H9 (cell line): ENCODE measurements around the gene GNPTAB. TPM values are rescaled to one million over a fixed set of nuclear protein-coding genes. Genes with fewer than 3 reads are reported as not detected.

Source experiments
- DNase-seq: peaks from one replicate; pipeline ENCODE4 v3.0.0-alpha.2; 2017
- H2AFZ ChIP-seq: one replicate; pipeline ENCODE4 v1.6.1; 2013; ENCODE audit warnings: mild to moderate bottlenecking, low read length, control low read depth, moderate library complexity
- H2AK5ac ChIP-seq: 2 replicates; pipeline ENCODE4 v1.6.1; 2013; ENCODE audit warnings: low read length, control low read depth, mixed read lengths; ENCODE audit not compliant: insufficient read length
- H2BK120ac ChIP-seq: one replicate; pipeline ENCODE4 v1.6.1; 2013; ENCODE audit warnings: low read depth, mild to moderate bottlenecking, low read length, control low read depth, inconsistent platforms; ENCODE audit not compliant: poor library complexity, severe bottlenecking
- H2BK12ac ChIP-seq: 2 replicates; pipeline ENCODE4 v1.6.1; 2013; ENCODE audit warnings: low read length, control low read depth, mixed read lengths, low read depth; ENCODE audit not compliant: insufficient read length
- H2BK15ac ChIP-seq: 2 replicates; pipeline ENCODE4 v1.6.1; 2013; ENCODE audit warnings: low read depth, low read length, control low read depth
- H2BK20ac ChIP-seq: one replicate; pipeline ENCODE4 v1.6.1; 2013; ENCODE audit warnings: low read depth, mild to moderate bottlenecking, low read length, control low read depth, inconsistent platforms; ENCODE audit not compliant: poor library complexity, severe bottlenecking
- H2BK5ac ChIP-seq: 2 replicates; pipeline ENCODE4 v1.6.1; 2013; ENCODE audit warnings: low read length, control low read depth, mixed read lengths; ENCODE audit not compliant: insufficient read length
- H3K14ac ChIP-seq: 2 replicates; pipeline ENCODE4 v1.6.1; 2013; ENCODE audit warnings: low read length, control low read depth; ENCODE audit not compliant: insufficient read depth
- H3K18ac ChIP-seq: 2 replicates; pipeline ENCODE4 v1.6.1; 2013; ENCODE audit warnings: low read depth, mild to moderate bottlenecking, mixed read lengths, low read length, control low read depth; ENCODE audit not compliant: insufficient read length
- H3K23ac ChIP-seq: 2 replicates; pipeline ENCODE4 v1.6.1; 2013; ENCODE audit warnings: low read length, control low read depth, mixed read lengths, low read depth; ENCODE audit not compliant: insufficient read length
- H3K23me2 ChIP-seq: 2 replicates; pipeline ENCODE4 v1.6.1; 2013; ENCODE audit warnings: low read depth, mild to moderate bottlenecking, mixed read lengths, low read length, control low read depth; ENCODE audit not compliant: insufficient read length, poor library complexity, severe bottlenecking
- H3K27ac ChIP-seq: 2 replicates; pipeline ENCODE4 v1.5.1; 2013; ENCODE audit warnings: low read length, control low read depth, mixed read lengths, low read depth; ENCODE audit not compliant: insufficient read length
- H3K27me3 ChIP-seq: 2 replicates; pipeline ENCODE4 v1.6.1; 2013; ENCODE audit warnings: low read length, control low read depth, inconsistent platforms; ENCODE audit not compliant: insufficient read depth
- H3K4ac ChIP-seq: 2 replicates; pipeline ENCODE4 v1.6.1; 2013; ENCODE audit warnings: low read depth, mild to moderate bottlenecking, control low read depth, inconsistent platforms, low read length, moderate library complexity
- H3K4me1 ChIP-seq: 2 replicates; pipeline ENCODE4 v1.6.1; 2013; ENCODE audit warnings: low read length, control low read depth, inconsistent platforms; ENCODE audit not compliant: insufficient read depth
- H3K4me2 ChIP-seq: 2 replicates; pipeline ENCODE4 v1.6.1; 2013; ENCODE audit warnings: low read length, control low read depth, mixed read lengths; ENCODE audit not compliant: insufficient read length, insufficient read depth
- H3K56ac ChIP-seq: 2 replicates; pipeline ENCODE4 v1.6.1; 2013; ENCODE audit warnings: low read depth, mild to moderate bottlenecking, mixed read lengths, low read length, control low read depth; ENCODE audit not compliant: insufficient read length
- H3K79me1 ChIP-seq: 2 replicates; pipeline ENCODE4 v1.6.1; 2013; ENCODE audit warnings: low read depth, mild to moderate bottlenecking, moderate library complexity, low read length, control low read depth, inconsistent platforms; ENCODE audit not compliant: insufficient read depth, poor library complexity, severe bottlenecking
- H3K79me2 ChIP-seq: 2 replicates; pipeline ENCODE4 v1.6.1; 2013; ENCODE audit warnings: low read length, control low read depth, inconsistent platforms; ENCODE audit not compliant: insufficient read depth
- H3K9ac ChIP-seq: 2 replicates; pipeline ENCODE4 v1.6.1; 2013; ENCODE audit warnings: low read length, control low read depth, mixed read lengths; ENCODE audit not compliant: insufficient read length; ENCODE audit errors: extremely low read depth
- H3K9me3 ChIP-seq: one replicate; pipeline ENCODE4 v1.6.1; 2013; ENCODE audit warnings: low read depth, low read length, inconsistent platforms; ENCODE audit not compliant: control insufficient read depth
- H3T11ph ChIP-seq: one replicate; pipeline ENCODE4 v1.6.1; 2013; ENCODE audit warnings: mild to moderate bottlenecking, low read length, control low read depth, inconsistent platforms
- H4K20me1 ChIP-seq: one replicate; pipeline ENCODE4 v1.6.1; 2013; ENCODE audit not compliant: control insufficient read depth, insufficient read length, insufficient read depth
- H4K5ac ChIP-seq: 2 replicates; pipeline ENCODE4 v1.6.1; 2013; ENCODE audit warnings: low read depth, mild to moderate bottlenecking, mixed read lengths, low read length, control low read depth; ENCODE audit not compliant: insufficient read length
- H4K8ac ChIP-seq: replicated peaks from 2 replicates; pipeline ENCODE4 v1.6.1; 2013; ENCODE audit warnings: low read length, control low read depth, mixed read lengths, low read depth; ENCODE audit not compliant: insufficient read length
- H4K91ac ChIP-seq: 2 replicates; pipeline ENCODE4 v1.6.1; 2013; ENCODE audit warnings: low read depth, mild to moderate bottlenecking, moderate library complexity, mixed read lengths, low read length, control low read depth; ENCODE audit not compliant: insufficient read length
- H3K27ac Mint-ChIP-seq, 3 experiments: 2 replicates in 2 of 3; 3 replicates in 1 of 3; pipeline ENCODE4 v1.8.0; 2020 to 2021; ENCODE audit warnings: mixed read lengths in 3 of 3, mild to moderate bottlenecking in 1 of 3, moderate library complexity in 1 of 3
- H3K27me3 Mint-ChIP-seq: 2 replicates; pipeline ENCODE4 v1.8.0; 2021; ENCODE audit warnings: low read depth, mild to moderate bottlenecking, moderate library complexity, mixed read lengths
- H3K36me3 Mint-ChIP-seq, 3 experiments: 2 replicates in 2 of 3; 3 replicates in 1 of 3; pipeline ENCODE4 v1.8.0; 2020 to 2021; ENCODE audit warnings: low read depth in 3 of 3, mixed read lengths in 3 of 3; ENCODE audit not compliant: insufficient read depth in 1 of 3
- H3K4me1 Mint-ChIP-seq, 2 experiments: 2 replicates each; pipeline ENCODE4 v1.8.0; 2020; ENCODE audit warnings: mixed read lengths in 2 of 2
- H3K4me3 Mint-ChIP-seq, 2 experiments: 2 replicates in 1 of 2; 3 replicates in 1 of 2; pipeline ENCODE4 v1.8.0; 2020 to 2021; ENCODE audit warnings: mild to moderate bottlenecking in 2 of 2, mixed read lengths in 2 of 2, moderate library complexity in 1 of 2
- H3K9me3 Mint-ChIP-seq, 2 experiments: 2 replicates in 1 of 2; 3 replicates in 1 of 2; pipeline ENCODE4 v1.8.0; 2020; ENCODE audit warnings: mild to moderate bottlenecking in 2 of 2, mixed read lengths in 2 of 2, moderate library complexity in 1 of 2
- CTCF ChIP-seq: fragments of 200-600 bp; sonication (generic); conservative IDR thresholded peaks from 3 replicates; pipeline ENCODE4 v1.8.0; 2021; ENCODE audit warnings: antibody characterized with exemption, mild to moderate bottlenecking
- WGBS: extraction: QIAGEN DNeasy Blood & Tissue Kit; methylation state at CpG from one replicate; pipeline ENCODE4 v1.1.7; 2013; ENCODE audit warnings: missing lambda C conversion rate, low lambda C conversion rate, mixed read lengths; ENCODE audit not compliant: insufficient read length; ENCODE audit errors: extremely low coverage; 5-methylcytosine and 5-hydroxymethylcytosine counted together
- total RNA-seq: library from RNA; stranded (reverse); gene quantifications from 2 replicates; pipeline ENCODE4 v1.2.1, GENCODE V29; 2021

Gene GNPTAB
- total RNA-seq, 1 experiment from 2014 or later, result 44.3 TPM

GRCh38 chr12:101878243-101878821 is 47.6 kb upstream of the GNPTAB start:
- no peak overlapping the region for H4K8ac ChIP-seq
- no peak overlapping the region for H2AFZ ChIP-seq
- no peaks in the 10 kb centered on the region for H3K4me1 ChIP-seq
- Mint-ChIP-seq H3K27ac (no peak overlapping the region), H3K4me1 (peaks cover 11% of the 10 kb centered on the region in 2 experiments), H3K4me3 (peak overlapping the region; percentile 85 to 94), H3K27me3 (peaks cover 16% of the 10 kb centered on the region), H3K36me3 (peaks cover 0 to 9% (median 7%) of the 10 kb centered on the region in 3 experiments; a peak in 5 of 7 replicates), H3K9me3 (peaks cover 2% of the 10 kb centered on the region in 2 experiments; a peak in 2 of 5 replicates)
- no CpG with 5 or more reads among the region's 7 CpGs for WGBS
- peak overlapping the region; percentile 71 for H3K4me2 ChIP-seq
- no peak overlapping the region for H3T11ph ChIP-seq
- H3K27ac ChIP-seq, result no peak overlapping the region
- no peak overlapping the region for H3K4ac ChIP-seq
- H2BK20ac ChIP-seq, result no peak overlapping the region
- no peak overlapping the region for H3K23ac ChIP-seq
- no peak overlapping the region for H2BK15ac ChIP-seq
- no peak overlapping the region for H2BK120ac ChIP-seq
- no peak overlapping the region for H2BK5ac ChIP-seq
- H4K20me1 ChIP-seq, result no peaks in the 10 kb centered on the region
- H3K14ac ChIP-seq, result no peak overlapping the region
- TF ChIP-seq CTCF, result no peak
- no peak overlapping the region for H3K9ac ChIP-seq
- no peak overlapping the region for H3K56ac ChIP-seq
- DNase-seq, result no peak
- H3K79me2 ChIP-seq, result no peaks in the 10 kb centered on the region
- no peaks in the 10 kb centered on the region; the same call in 1 of the 2 replicates for H3K27me3 ChIP-seq
- no peak overlapping the region for H3K18ac ChIP-seq
- peaks cover 9% of the 10 kb centered on the region for H3K23me2 ChIP-seq
- H3K9me3 ChIP-seq, result no peaks in the 10 kb centered on the region
- no peak overlapping the region for H2BK12ac ChIP-seq
- no peak overlapping the region for H4K5ac ChIP-seq
- H4K91ac ChIP-seq, result no peak overlapping the region
- H3K79me1 ChIP-seq, result no peaks in the 10 kb centered on the region
- H2AK5ac ChIP-seq, result no peak overlapping the region
